ENCODE measurements around the gene SERPINA5. TPM values are rescaled to one million over a fixed set of nuclear protein-coding genes. Genes with fewer than 3 reads are reported as not detected.
"Not testable (repeated sequence)": the region's sequence is repeated elsewhere in the genome, so short reads cannot be mapped to it uniquely, and the experiment has no call there.

The SERPINA5 gene
- total RNA-seq, 1 donor from 2014 or later, result 4.4 TPM

- DNase-seq (ENCODE audit: low spot score), result peak; percentile 74
These were observed 20.7 kb downstream of the SERPINA5 start for GRCh38 chr14:94601884-94602391.

- no peak for DNase-seq (ENCODE audit: low spot score)
These were observed 21.5 kb downstream of the SERPINA5 start for GRCh38 chr14:94602722-94603121.

DNA sequence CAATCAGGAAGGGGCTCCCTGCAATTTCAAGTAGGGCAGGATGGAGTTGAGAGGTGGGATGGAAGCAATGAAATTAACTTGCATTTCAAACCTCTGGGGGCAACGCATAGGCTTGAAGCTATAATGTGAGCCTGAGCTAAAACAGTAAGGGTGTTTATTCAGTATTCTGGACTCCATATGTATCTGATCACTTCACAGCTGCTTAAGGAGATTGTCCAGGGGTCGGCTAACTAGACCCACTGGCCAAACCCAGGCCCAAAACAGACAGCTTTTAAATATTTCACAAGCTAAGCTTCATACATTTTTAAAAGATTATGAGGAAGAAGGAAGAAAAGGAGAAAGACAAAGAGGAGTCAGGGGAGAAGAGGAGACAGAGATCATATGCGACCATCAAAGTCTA, 24.1 kb downstream of the SERPINA5 start:
- DNase-seq (ENCODE audit: low spot score), result no peak

GRCh38 chr14:94608966-94609365, 27.7 kb downstream of the SERPINA5 start:
- not testable (repeated sequence) for DNase-seq (ENCODE audit: low spot score)

DNA sequence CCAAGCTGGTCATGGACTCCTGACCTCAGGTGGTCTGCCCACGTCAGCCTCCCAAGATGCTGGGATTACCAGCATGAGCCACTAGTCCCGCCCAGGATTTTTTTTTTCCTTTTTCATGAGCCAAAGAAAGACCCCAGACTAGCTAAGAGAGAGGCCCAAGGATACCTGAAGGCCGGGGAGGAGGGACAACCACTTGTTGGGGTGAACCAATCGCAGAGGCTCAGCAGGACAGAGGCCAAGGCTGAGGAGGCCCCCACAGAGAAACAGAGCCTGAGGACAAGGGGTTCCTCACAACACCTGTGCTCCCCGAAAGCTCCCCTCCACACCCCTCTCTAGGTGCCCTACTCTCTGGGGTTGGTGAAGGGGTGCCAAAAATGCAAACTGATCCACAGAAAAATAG, 30.0 kb downstream of the SERPINA5 start:
- no peak for DNase-seq (ENCODE audit: low spot score)

DNA sequence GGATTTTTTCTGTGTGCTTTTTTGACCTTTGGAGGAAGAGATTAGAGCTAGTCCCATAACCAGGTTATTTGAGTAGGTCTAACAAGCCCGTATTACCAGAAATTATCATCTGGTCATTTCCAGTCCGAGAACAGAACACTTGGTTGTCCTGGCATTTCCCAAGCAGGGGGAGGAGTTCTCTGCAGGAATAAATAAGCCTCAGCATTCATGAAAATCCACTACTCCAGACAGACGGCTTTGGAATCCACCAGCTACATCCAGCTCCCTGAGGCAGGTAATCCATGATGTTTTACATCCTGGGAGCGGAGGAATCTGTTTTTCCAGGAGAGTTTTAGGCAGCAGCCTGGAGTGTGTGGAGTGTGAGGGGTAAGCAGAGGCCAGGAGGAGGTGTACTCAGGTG, 30.9 kb downstream of the SERPINA5 start, which contains the start of gene SERPINA3:
Gene SERPINA3, plus strand, starts transcription at position 218 of the 400 bp plus-strand sequence. CDS start 2,051 bp downstream, outside the sequence.
- no peak for DNase-seq (ENCODE audit: low spot score)

DNA sequence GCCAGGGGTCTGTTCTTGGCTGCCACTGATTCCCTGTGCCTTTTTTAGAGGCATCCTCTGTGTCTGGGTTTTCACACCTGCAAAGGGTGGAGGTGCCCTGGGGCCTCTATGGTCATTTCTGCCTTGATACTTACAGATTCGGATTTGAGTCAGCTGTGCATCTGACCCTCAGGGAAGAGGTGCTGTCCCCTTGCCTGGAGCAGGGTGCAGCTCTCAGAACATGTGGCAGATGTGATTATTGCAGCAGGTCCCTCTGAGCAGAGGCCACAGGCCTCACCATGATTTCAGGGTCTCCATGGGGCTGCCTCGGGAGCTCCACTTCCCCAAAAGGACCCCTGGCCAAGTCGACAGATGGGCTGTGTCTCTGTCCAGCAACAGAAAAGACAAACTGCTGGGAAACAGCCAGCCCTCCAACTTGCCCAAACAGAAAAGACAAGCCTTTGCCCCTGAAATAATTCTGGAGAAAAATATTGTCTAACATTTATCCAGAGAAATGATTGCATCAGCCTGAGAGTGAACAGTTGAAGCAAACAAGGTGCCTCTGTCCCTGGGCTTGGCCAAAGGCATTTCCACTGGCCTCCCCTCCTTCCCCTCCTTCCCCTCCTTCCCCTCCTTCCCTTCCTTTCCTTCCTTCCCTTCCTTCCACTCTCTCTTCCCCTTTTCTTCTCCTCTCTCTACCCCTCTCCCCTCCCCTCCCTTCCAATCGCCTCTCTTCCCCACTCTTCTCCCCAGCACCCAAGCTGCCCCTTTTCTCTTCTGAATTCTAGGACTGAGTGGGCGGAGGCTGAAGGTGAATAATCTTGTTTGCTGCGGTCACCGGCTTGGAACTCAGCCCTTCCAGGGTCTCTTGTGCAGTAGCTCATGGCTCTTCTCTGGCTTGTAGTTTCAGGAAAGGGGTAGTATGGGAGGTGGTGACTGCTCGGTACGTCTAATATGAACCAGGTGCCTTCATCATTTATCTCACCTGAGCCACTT, 31.6 kb downstream of the SERPINA5 start:
- no peak for DNase-seq (ENCODE audit: low spot score)

GRCh38 chr14:94613720-94614644, 32.8 kb downstream of the SERPINA5 start:
- no peak for DNase-seq (ENCODE audit: low spot score)

GRCh38 chr14:94614802-94615201, 33.6 kb downstream of the SERPINA5 start:
- DNase-seq (ENCODE audit: low spot score), result no peak

DNA sequence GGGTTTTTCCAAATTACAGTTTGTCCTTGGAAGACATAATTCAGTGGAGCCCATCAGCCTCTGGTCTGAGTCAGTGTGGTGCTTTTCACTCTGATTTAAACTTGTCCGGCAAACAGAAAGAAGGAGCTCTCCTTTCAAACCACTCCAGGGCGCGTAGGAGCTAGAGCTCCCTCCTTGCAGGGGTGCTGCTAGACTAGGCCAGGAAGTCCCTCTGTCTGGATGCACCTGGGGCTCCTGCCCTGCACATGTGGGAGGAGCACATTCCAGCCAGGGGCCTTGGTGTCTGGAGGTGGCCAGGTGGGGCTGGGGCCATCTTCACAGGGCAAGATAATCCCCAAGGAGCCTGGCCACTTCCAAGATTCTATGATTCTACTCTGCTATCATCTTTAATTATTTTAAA, 34.0 kb downstream of the SERPINA5 start:
- DNase-seq (ENCODE audit: low spot score), result no peak

DNA sequence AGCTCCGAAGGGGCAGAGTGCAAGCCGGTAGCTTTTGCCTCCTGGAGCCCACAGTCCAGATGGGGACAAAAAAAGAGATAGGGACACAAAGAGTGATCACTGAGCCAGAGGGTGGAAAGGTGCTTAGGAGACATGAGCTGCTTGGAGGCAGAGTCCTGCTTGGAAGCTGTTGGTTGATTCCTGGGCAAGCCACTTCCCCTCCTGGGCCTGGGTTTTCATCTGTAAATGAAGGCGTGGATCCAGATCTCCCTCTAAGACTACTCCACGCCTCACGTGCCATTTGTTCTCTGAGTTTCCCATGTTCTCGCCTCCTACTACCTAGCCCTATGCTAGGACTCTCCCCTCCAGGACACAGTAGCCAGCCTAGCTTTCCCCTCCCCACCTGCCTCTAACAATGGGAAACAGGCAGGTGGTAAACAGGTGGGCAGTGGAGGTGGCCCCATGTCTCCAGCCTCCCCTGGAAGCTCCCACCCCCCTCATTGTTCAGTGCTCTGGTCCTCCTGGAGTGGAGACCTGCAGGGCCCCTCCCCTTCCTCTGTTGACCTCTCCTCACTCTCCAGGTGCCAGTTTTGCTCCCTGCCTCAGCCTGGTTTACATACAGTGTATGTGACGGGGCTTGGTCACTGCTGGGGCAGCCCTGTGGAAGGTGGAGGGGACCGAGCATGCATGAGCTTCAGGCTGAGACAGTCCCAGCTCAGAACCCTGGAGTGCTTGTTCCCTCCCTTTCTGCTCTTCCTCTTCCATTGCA, 34.8 kb downstream of the SERPINA5 start:
- DNase-seq (ENCODE audit: low spot score), result no peak

- no peak for DNase-seq (ENCODE audit: low spot score)
These were observed 36.2 kb downstream of the SERPINA5 start for GRCh38 chr14:94617366-94617941.

DNA sequence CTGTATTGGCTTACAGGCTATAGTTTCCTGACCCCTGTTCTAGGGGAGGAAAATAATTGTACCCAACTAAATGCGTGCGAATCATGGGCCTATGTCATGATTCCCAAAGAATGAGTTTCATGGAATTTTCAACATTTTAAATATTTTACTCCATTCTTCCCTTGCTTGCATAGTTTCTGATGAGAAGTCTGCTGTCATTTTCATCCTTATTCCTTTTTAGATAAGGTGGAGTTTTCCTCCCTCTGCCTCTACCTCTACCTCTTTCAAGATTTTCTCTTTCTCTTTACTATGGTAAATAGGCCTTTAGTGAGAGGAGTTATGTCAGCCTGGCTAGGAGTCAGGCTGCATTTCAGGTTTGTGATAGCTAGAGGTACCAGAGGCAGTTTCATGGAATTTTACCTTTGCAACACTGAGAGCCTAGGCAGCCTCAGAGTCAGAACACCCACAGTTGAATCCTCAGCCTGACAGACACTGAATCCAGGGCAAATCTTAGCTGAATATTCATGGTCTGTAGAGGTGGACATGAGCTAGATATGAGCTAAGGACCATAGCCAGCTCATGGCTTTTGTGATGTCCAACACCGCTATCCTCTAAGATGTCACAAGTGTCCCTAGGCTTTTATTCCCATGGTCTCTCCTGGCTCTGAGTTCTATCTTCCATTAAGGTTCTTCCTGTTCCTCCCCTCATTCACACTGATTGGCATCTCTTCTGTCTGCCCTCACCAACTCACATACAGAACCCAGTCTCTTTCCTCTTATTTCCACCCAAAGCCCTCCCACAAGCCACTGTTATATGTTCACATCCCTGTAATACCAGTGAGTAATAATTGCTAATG, 37.0 kb downstream of the SERPINA5 start:
- DNase-seq (ENCODE audit: low spot score), result no peak

GRCh38 chr14:94619297-94619696, 38.1 kb downstream of the SERPINA5 start:
- DNase-seq (ENCODE audit: low spot score), result no peak

- DNase-seq (ENCODE audit: low spot score), result no peak
These were observed 39.4 kb downstream of the SERPINA5 start for GRCh38 chr14:94620597-94620996.

DNA sequence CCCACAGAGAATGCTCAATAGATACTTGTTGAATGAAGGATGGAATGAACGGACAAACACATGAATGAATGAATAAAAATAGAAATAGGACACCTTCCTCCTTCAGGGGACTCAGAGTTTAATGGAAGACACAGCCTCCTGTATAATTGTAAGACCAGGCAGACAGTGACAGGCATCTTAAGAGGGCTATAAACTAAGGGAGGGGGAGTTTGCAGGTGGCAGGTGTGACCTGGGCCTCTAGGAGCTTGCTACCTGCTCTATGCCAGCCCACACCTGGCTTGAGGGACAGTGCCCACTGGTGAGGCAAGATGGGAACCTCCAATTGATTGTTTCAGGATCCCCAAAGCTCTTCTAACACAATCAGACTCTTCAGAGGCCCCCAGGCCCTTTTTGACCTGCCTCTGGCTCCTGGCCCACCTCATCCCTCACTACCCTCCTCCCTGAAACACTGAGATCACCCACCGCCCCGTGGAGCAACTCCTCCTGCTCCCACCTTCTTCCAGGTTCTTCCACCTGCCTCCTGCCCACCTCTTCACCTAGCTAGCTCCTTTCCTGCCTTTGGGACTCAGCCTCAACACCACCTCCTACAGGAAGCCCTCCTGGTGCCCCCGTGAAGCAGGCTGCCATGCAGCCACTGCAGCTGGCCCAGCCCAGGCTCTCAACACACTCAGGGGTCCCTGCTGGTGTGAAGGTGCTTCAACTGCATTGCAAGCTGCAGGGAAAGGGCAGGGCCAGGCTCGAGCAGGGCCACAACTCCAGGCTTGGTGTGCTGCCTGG, 40.3 kb downstream of the SERPINA5 start:
- DNase-seq (ENCODE audit: low spot score), result no peak

DNA sequence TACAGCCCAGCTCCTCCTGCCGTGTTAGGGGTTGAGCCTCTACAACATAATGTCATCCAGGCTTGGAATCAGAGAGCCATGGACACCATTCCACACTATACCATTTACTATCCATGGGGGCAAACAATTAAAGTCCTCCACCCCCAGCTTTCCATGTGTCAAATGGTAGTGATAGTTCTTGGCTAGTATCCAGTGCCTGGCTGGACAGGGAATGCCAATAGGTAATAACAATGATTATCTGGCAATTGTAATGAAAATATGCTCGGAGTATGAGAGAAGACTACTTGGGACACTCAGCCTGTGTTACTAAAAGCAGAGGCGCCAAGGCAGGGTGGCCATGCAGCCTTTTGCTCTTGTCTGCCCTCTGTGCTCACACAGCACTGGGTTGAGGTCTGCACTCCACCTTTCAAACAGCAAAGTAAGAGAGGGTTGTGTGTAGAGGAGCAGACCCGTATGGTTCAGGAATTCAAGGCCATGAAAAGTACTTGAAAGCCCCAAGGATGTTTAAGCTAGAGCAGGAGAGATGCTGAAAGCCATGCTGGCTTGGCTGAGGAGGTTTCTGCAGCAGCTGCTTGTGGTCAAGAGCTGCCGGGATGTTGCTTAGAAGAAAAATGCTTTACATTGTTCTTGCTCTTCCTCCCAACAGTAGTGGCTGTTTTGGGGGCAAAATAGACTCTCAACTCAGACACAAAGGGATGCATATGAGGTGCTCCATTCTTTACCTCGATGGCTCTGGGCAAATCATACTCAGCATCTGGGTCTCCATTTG, 41.6 kb downstream of the SERPINA5 start:
- no peak for DNase-seq (ENCODE audit: low spot score)

DNA sequence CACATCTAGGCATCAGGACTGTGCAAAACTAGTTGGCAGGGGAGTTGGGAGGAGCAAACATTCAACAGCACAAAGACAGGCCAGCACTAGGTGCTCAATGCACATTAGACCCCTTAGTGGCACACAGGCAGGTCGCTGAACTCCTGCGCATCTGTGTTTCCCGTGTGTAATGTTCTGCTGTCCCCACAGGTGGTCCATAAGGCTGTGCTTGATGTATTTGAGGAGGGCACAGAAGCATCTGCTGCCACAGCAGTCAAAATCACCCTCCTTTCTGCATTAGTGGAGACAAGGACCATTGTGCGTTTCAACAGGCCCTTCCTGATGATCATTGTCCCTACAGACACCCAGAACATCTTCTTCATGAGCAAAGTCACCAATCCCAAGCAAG, 42.2 kb downstream of the SERPINA5 start:
- DNase-seq (ENCODE audit: low spot score), result no peak

Measured in ureter (tissue), 1 donor.